Astrocyte (in vitro differentiated cells and primary cell): ENCODE measurements around the gene FUT8. TPM values are rescaled to one million over a fixed set of nuclear protein-coding genes. Genes with fewer than 3 reads are reported as not detected.

ENCODE experiments used
- DNase-seq: peaks from one replicate; pipeline ENCODE4 v3.0.0-alpha.2; 2010; ENCODE audit warnings: low read depth
- FAIRE-seq: peaks from 2 replicates; lab custom pipeline; 2011; peaks lifted over from hg19 to GRCh38; lab: Jason Lieb, UNC
- H2AFZ ChIP-seq: 2 replicates; pipeline ENCODE4 v1.6.0; 2012; ENCODE audit warnings: low read depth, low read length, inconsistent platforms
- H3K27ac ChIP-seq: 2 replicates; pipeline ENCODE4 v1.5.1; 2011; ENCODE audit warnings: low read depth, low read length, inconsistent platforms
- H3K27me3 ChIP-seq: 2 replicates; pipeline ENCODE4 v1.6.0; 2011; ENCODE audit warnings: low read length, inconsistent platforms; ENCODE audit not compliant: insufficient read depth
- H3K36me3 ChIP-seq: 2 replicates; pipeline ENCODE4 v1.5.1; 2011; ENCODE audit warnings: low read length, inconsistent platforms; ENCODE audit not compliant: insufficient read depth
- H3K4me1 ChIP-seq: 2 replicates; pipeline ENCODE4 v1.5.1; 2011; ENCODE audit warnings: low read length, inconsistent platforms; ENCODE audit not compliant: insufficient read depth
- H3K4me2 ChIP-seq: 2 replicates; pipeline ENCODE4 v1.6.0; 2012; ENCODE audit warnings: low read length, inconsistent platforms
- H3K4me3 ChIP-seq: 2 replicates; pipeline ENCODE4 v1.5.1; 2011; ENCODE audit warnings: low read depth, mild to moderate bottlenecking, low read length, inconsistent platforms; ENCODE audit not compliant: insufficient read depth
- H3K79me2 ChIP-seq: 2 replicates; pipeline ENCODE4 v1.6.0; 2012; ENCODE audit warnings: mild to moderate bottlenecking, low read length, inconsistent platforms; ENCODE audit not compliant: insufficient read depth
- H3K9ac ChIP-seq: 2 replicates; pipeline ENCODE4 v1.6.0; 2012; ENCODE audit warnings: mild to moderate bottlenecking, low read length, inconsistent platforms
- H3K9me3 ChIP-seq: 2 replicates; pipeline ENCODE4 v1.5.1; 2012; ENCODE audit warnings: low read depth, mild to moderate bottlenecking, low read length, inconsistent platforms; ENCODE audit not compliant: insufficient read depth
- H4K20me1 ChIP-seq: 2 replicates; pipeline ENCODE4 v1.6.0; 2012; ENCODE audit warnings: low read length, inconsistent platforms; ENCODE audit not compliant: insufficient read depth
- H3K27ac Mint-ChIP-seq: one replicate; pipeline ENCODE4 v1.8.0; 2021; ENCODE audit warnings: mild to moderate bottlenecking, mixed read lengths; ENCODE audit not compliant: unreplicated experiment
- H3K27me3 Mint-ChIP-seq: one replicate; pipeline ENCODE4 v1.8.0; 2021; ENCODE audit warnings: low read depth, mixed read lengths; ENCODE audit not compliant: unreplicated experiment
- H3K36me3 Mint-ChIP-seq: one replicate; pipeline ENCODE4 v1.8.0; 2021; ENCODE audit warnings: low read depth, mixed read lengths; ENCODE audit not compliant: unreplicated experiment
- H3K4me1 Mint-ChIP-seq: one replicate; pipeline ENCODE4 v1.8.0; 2021; ENCODE audit warnings: low read depth, mixed read lengths; ENCODE audit not compliant: unreplicated experiment
- H3K4me3 Mint-ChIP-seq: one replicate; pipeline ENCODE4 v1.8.0; 2021; ENCODE audit warnings: mild to moderate bottlenecking, moderate library complexity, mixed read lengths; ENCODE audit not compliant: unreplicated experiment
- H3K9me3 Mint-ChIP-seq: one replicate; pipeline ENCODE4 v1.8.0; 2021; ENCODE audit warnings: mild to moderate bottlenecking, mixed read lengths; ENCODE audit not compliant: unreplicated experiment
- EZH2 ChIP-seq: IDR thresholded peaks from 2 replicates; pipeline ENCODE4 v1.6.1; 2012; ENCODE audit warnings: mild to moderate bottlenecking, low read length, inconsistent platforms; ENCODE audit not compliant: insufficient read depth
- total RNA-seq: library from RNA; stranded (reverse); gene quantifications from 2 replicates; pipeline ENCODE4 v1.2.1, GENCODE V29; 2021
- TF ChIP-seq, protein P1 (sequence below): IDR thresholded peaks from 2 replicates; pipeline ENCODE4 v1.5.1; 2011; ENCODE audit warnings: low read depth, mild to moderate bottlenecking, inconsistent platforms, low read length, moderate library complexity; ENCODE audit not compliant: insufficient read depth

The FUT8 gene
- total RNA-seq, 1 donor from 2014 or later, result 52.7 TPM

DNA sequence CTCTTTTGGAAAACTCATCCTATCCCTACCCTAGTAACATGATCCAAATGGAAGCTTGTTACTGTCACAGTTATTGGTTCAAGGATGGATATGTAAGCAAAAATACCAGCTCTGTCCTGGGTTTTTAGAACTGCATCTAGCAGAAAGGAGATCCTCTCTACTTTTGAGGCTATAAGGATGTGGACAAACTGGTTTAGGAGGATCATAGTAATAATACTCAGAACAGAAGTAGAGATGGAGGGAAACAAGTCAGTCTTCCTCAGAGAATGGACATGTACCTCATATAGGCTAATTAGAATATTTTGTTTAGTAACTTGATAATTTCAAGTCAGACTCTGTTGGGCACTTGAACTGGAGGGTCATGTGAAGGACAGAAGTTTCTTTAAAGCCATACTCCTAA lies 26.6 kb downstream of the FUT8 start:
- Histone ChIP-seq H3K27me3 (no peaks in the 10 kb centered on the region), H3K79me2 (peaks cover 90% of the 10 kb centered on the region), H2AFZ (no peak overlapping the region), H3K9ac (no peak overlapping the region), H3K4me1 (peaks cover 7% of the 10 kb centered on the region), H3K27ac (no peak overlapping the region), H3K4me2 (no peak overlapping the region), H3K4me3 (no peak overlapping the region), H3K36me3 (no peaks in the 10 kb centered on the region), H4K20me1 (peaks cover 17% of the 10 kb centered on the region), H3K9me3 (no peaks in the 10 kb centered on the region)
- Mint-ChIP-seq H3K36me3 (no peaks in the 10 kb centered on the region), H3K9me3 (no peaks in the 10 kb centered on the region), H3K27ac (no peak overlapping the region), H3K4me3 (no peak overlapping the region), H3K27me3 (no peaks in the 10 kb centered on the region), H3K4me1 (peaks cover 18% of the 10 kb centered on the region)
- DNase-seq (no peak), FAIRE-seq (no peak)
- no peak for TF ChIP-seq EZH2
- TF ChIP-seq, protein P1, sequence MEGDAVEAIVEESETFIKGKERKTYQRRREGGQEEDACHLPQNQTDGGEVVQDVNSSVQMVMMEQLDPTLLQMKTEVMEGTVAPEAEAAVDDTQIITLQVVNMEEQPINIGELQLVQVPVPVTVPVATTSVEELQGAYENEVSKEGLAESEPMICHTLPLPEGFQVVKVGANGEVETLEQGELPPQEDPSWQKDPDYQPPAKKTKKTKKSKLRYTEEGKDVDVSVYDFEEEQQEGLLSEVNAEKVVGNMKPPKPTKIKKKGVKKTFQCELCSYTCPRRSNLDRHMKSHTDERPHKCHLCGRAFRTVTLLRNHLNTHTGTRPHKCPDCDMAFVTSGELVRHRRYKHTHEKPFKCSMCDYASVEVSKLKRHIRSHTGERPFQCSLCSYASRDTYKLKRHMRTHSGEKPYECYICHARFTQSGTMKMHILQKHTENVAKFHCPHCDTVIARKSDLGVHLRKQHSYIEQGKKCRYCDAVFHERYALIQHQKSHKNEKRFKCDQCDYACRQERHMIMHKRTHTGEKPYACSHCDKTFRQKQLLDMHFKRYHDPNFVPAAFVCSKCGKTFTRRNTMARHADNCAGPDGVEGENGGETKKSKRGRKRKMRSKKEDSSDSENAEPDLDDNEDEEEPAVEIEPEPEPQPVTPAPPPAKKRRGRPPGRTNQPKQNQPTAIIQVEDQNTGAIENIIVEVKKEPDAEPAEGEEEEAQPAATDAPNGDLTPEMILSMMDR, result no peak

DNA sequence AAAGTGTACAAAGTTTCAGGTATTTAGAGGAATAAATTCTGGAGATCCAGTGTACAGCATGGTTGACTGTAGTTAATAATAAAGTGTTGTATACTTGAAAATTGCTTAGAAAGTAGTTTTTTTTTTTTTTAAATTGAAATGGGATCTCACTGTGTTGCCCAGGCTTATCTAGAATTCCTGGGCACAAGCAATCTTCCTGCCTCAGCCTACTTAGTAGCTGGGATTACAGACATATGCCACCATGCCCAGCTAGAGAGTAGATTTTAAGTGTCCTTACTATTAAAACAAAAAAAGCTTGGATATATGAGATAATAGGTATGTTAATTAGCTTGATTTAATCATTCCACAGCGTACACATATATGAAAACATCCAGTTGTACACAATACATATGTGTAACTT lies 27.7 kb downstream of the FUT8 start:
- peaks cover 90% of the 10 kb centered on the region for H3K79me2 ChIP-seq
- H3K4me3 ChIP-seq, result no peak overlapping the region
- Mint-ChIP-seq H3K4me1 (peaks cover 13% of the 10 kb centered on the region), H3K27me3 (no peaks in the 10 kb centered on the region), H3K4me3 (no peak overlapping the region), H3K9me3 (no peaks in the 10 kb centered on the region), H3K36me3 (peaks cover 2% of the 10 kb centered on the region), H3K27ac (no peak overlapping the region)
- H3K9ac ChIP-seq, result no peak overlapping the region
- H3K36me3 ChIP-seq, result no peaks in the 10 kb centered on the region
- H2AFZ ChIP-seq, result no peak overlapping the region
- no peaks in the 10 kb centered on the region for H3K4me1 ChIP-seq
- no peak for DNase-seq
- H3K9me3 ChIP-seq, result no peaks in the 10 kb centered on the region
- H3K4me2 ChIP-seq, result no peak overlapping the region
- H4K20me1 ChIP-seq, result peaks cover 16% of the 10 kb centered on the region
- no peak for FAIRE-seq
- no peaks in the 10 kb centered on the region for H3K27me3 ChIP-seq
- TF ChIP-seq, protein P1, result no peak
- TF ChIP-seq EZH2, result no peak
- H3K27ac ChIP-seq, result no peak overlapping the region

DNA sequence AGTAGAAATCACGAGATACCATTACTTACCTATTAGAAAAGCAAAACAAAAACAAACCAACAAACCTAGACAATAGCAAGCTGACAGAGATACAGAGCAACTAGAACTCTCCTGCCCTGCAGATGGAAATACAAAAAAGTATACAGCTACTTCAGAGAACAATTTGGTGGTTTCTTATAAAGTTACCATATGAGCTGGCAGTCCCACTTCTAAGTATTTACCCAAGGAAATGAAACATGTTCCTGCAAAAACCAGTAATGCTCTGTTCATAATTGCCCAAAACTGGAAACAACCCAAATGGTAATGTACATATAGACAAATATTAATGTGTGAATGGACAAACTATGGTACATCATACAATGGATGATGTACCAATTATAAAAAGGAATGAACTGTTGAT lies 31.7 kb downstream of the FUT8 start:
- Histone ChIP-seq H3K79me2 (peaks cover 91% of the 10 kb centered on the region), H3K4me2 (no peak overlapping the region), H4K20me1 (peaks cover 9% of the 10 kb centered on the region), H3K36me3 (no peaks in the 10 kb centered on the region), H3K9ac (no peak overlapping the region), H3K4me3 (no peak overlapping the region), H3K4me1 (peaks cover 6% of the 10 kb centered on the region), H3K27me3 (no peaks in the 10 kb centered on the region), H3K27ac (no peak overlapping the region), H2AFZ (no peak overlapping the region), H3K9me3 (no peaks in the 10 kb centered on the region)
- no peak overlapping the region for H3K27ac Mint-ChIP-seq
- no peaks in the 10 kb centered on the region for H3K9me3 Mint-ChIP-seq
- no peaks in the 10 kb centered on the region for H3K27me3 Mint-ChIP-seq
- peaks cover 3% of the 10 kb centered on the region for H3K36me3 Mint-ChIP-seq
- TF ChIP-seq, protein P1, result no peak
- no peak for TF ChIP-seq EZH2
- FAIRE-seq (peak; percentile 26), DNase-seq (no peak)
- peaks cover 2% of the 10 kb centered on the region for H3K4me1 Mint-ChIP-seq
- H3K4me3 Mint-ChIP-seq, result no peak overlapping the region
